Muscle of arm (tissue), 12 donors: Measurements from ENCODE around the gene C4BPA. TPM values are rescaled to one million over a fixed set of nuclear protein-coding genes. Genes with fewer than 3 reads are reported as not detected.
A peak's percentile ranks its signal among the peaks of the same experiment; 100 is the strongest.

ENCODE experiments used
- DNase-seq: peaks from one replicate; pipeline ENCODE4 v3.0.0-alpha.2; 2013
- polyA plus RNA-seq, 12 donors: library from polyadenylated mRNA; unstranded; fragments of 120-200 nt; gene quantifications; one replicate each; pipeline ENCODE4 v1.2.1, GENCODE V29; 2013; ENCODE audit not compliant: insufficient read length in 12 of 12

C4BPA gene
- polyA plus RNA-seq, 12 donors: 0.25 to 1.4 (median 0.43) TPM; not detected in 2

DNA sequence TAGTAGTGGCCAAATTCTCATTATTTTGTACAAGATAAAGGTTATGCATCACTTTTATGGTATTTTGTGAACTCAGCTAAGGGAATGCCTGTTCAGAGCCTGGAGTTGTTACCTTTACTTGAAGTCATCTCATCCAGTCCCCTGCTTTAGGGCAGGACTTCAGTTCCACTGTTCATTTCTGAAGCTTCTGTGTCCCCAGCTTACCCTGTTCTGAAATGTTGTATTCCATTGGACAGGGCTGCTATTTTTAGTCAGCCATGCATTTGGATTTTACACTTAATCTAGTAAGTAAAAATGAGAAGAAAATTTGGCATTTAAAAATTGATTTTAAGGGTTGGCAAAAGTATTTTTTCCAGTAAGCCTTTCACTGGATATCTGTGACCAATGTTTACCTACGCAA, 27.0 kb upstream of the C4BPA start:
- no peak for DNase-seq

DNA sequence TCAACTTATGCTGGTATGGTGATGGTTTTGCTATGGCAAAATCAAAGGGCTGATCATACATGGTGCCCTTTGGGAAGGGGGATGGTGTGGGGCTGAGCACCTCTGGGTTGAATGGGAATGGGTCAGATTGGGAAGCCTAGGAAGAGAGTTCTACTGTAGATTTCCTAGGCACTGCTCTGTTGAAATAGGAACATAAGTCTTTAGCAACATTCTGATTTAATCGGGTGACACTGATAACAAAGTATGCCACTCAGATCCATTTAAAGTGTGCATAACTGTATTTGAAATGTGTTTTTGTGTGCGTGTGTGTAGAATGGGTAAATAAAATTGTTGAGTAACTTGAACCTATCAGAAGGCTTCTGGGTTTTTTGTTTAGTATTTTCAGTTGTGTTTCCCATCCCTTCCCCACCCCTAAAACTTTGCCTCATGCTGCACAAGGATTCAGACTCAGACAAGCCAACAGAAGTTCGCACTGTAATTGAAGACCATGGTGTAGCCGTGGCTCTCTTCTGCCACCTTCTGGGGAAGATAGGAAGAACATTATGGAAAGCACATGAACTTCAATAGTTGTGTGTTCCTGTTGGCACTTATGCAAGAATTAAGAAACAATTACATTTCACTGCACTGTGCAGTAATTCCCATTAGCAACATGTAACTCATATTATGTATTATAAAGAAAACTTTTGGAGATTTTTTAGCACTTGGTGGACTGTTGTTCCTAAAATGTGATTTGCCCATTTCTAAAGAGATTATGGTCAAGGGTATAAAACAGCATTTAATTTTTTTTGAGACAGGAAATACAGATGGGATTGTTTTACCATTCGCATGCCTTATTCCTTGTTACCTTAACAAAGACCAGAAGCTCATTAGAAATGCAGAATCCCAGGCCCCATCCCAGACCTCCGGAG, 26.3 kb upstream of the C4BPA start:
- DNase-seq: peak; percentile 83

DNA sequence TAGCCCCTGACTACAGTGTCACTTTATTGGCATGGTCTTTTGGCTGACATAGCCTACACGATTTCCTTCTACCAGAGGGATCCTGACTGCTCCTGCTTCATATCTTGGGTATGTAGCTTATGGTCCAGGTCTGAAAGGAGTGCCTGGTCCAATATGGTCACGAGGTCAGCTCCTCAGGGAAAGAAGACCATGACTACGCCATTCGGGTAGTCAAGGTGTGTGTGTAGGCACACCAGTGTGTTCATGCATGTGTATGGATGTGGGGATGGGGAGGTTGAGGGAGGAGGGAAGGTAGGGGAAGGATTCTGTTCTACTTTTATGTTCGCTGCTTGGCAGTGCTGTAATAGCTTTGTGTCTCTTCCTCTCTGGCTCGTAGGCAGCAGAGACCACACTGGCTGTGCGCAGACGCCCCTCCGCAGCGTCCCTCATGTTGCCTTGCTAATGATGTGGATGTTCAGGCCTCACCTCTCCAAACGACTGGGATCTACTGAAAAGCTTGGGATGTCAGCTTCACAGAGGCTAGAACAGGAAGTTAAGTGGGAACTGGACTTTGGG, 25.4 kb upstream of the C4BPA start:
- DNase-seq: no peak

DNA sequence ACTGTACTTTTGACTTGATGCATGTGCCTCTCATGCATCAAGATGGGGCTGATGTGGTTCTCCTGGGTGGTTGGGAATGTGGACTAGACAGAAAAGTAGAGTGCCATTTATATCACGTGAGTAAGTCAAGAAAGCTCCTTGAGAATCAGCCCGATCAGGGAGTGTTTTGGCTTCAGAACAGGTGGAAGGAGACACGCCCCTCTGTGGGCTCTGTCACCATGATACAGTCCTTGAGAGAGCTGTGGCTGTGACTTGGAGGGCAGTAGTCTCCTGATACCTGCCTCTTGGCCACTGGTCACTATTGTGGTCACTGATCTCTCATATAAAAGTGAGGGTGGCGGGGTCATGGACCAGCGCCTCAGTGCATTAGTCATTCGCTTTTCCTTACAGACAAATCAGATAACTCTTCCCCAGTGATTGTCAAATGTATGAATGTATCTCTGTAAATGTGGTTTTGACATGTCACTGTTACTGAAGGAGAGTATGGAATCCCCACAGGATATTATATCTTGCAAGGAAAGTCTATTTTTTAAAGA, 24.3 kb upstream of the C4BPA start:
- DNase-seq: no peak

DNA sequence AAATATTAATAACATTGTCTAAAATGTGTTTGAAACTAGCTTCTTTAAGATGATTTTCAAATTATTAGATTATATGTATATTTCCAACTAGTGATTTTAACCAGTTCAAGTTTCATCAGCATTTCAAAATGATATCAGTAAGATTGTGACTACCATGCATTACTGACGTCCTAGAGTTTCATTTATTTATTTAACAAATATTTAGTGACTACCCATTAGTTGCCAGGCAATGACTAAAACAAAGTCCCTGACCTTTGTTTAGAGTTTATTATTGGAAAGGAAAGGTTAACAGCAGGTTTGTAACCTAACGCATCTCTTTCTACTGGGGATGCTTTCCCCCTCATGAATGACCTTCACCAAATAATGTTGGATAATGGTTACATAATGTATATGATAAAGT, 22.9 kb upstream of the C4BPA start:
- no peak for DNase-seq

DNA sequence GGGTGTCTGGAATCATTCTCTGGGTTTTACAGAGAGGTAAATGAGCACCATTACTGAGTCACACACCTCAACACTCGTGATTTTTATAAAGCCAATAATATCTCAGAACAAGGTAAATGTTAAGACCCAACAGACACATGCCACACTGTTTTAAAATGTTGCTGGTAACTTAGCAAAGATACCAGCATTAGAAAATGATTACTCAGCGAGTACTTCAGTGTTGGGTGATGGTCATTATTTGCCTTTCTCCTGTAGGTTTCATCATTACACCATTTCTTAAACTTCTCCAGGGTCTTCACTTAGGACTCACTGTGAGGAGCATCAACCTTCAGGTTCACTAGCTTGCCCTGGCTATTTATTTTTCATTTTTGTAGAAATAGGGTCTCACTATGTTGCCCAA, 22.2 kb upstream of the C4BPA start:
- no peak for DNase-seq

DNA sequence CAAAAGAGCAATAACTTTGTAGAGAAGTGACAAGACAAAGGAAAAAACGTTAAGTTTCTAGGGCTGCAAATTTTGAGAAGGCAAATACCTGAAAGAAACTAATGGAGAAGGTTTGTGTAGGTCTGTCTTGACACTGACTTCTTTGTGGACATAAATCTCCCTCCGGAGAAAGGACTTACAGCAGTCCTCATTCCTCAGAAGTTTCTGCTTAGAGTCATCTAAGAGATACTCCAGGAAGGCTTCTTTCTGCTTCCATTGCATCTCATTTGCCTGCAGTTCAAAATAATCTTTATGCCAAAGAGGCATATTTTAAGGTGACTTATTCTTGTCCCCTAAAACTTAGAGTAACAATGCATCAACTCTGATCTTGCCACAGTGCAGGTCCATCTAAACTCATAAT, 19.8 kb upstream of the C4BPA start:
- no peak for DNase-seq

DNA sequence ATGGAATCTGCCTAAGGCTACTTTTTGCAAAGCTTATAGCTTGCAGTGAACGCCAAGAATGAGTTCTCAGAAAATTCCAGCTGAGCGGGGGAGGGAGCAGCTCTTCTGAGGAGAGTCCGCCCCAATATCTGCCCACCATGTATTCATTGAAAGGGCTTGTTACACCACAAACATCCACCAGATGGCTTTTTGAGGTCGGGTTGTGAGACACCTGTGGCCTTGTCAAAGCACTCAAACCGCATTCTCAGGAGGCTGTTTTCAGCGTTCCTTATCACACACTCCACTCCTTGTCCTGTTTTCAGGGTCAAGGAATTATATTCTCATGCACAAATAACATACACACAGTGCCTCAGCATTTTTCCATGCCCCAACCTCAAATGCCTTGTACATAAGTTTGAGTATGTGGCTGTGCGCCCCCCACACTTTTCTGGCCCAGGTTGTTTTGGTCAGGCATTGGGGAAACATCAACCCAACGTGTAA, 19.3 kb upstream of the C4BPA start:
- peak; percentile 46 for DNase-seq

DNA sequence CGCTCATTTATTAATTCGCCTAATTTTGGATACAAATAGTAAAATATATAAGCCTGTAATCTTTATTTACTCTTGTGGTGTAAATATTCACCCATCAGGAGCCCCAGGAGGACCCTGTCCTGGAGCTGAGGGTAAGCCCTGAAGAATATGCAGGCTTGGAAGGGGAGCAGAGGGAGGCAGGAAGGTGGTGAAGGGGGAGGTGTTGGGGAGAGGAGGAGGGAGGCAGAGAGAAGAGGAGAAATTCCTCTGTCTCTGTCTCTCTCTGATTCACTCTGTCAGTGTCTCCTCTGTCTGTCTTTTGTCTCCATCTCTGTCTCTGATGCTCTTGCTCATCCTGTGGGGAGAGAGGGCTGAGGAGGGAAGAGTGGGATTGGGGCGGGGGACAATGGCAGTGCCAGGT, 18.1 kb upstream of the C4BPA start:
- no peak for DNase-seq

DNA sequence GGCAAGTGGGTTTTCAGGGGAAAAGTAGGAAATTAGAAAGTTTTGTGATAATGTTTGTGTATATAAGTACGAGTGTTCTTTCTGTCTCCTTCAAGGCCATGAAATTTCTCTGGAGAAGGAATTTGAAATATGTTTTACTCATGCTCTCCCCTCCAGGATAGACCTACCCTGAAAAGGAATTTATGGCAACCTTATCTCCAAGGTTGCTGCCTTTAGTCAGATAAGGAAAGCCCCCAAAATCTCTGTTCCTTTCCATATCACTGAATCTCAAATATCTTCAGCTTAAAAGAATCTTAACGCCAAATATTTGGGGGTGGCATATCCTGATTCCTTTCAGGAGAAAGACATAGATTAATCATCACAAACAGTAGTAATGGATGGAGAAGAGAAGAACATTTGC, 15.9 kb upstream of the C4BPA start:
- no peak for DNase-seq

DNA sequence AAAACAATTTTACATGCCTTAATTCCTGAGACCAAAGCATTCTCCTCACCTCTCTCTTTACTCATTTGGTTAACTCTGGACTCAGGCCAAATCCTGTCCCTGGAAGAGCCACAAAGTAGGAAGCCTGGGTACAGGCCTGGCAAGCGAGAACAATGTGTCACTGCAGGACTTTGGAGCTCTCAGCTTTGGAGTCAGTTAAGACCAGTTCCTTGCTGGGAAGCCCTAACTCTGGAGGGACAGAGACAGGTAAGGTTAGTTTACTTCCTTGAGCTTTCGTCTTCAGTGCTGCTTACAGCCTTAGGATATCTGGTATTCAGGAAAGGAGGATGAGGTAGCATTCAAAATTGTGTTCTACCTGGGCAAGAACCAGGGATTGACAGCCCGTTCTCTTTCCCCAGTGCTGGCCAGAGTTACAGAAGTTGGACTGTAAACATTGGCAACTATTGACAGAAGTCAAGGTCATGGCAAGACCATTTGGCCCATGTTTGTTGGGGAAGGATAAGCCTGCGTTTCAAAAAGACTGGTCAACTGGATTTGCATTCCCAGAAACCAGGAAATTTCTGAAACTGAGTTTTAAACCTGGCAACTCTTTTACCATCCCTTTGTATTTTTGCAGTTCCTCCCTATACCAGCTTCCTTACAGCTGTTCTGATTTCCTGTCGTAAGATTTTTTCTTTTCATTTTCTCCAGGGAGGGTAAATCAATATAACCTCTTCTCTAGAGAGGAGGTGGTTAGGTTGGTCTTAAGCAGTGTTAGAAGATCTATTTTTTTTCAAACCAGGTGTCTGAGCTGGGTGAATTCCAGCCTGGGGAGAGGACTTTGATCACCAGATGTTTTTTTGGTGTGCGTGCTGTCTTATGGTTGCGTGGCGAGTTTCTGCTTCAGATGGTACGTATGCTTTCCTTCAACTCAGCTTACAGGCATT, 15.1 kb upstream of the C4BPA start, which contains the start of gene C4BPB:
TSS of gene C4BPB (plus strand) at position 160 of the 926 bp plus-strand sequence. CDS start at position 832, 672 bp downstream.
- DNase-seq: no peak

DNA sequence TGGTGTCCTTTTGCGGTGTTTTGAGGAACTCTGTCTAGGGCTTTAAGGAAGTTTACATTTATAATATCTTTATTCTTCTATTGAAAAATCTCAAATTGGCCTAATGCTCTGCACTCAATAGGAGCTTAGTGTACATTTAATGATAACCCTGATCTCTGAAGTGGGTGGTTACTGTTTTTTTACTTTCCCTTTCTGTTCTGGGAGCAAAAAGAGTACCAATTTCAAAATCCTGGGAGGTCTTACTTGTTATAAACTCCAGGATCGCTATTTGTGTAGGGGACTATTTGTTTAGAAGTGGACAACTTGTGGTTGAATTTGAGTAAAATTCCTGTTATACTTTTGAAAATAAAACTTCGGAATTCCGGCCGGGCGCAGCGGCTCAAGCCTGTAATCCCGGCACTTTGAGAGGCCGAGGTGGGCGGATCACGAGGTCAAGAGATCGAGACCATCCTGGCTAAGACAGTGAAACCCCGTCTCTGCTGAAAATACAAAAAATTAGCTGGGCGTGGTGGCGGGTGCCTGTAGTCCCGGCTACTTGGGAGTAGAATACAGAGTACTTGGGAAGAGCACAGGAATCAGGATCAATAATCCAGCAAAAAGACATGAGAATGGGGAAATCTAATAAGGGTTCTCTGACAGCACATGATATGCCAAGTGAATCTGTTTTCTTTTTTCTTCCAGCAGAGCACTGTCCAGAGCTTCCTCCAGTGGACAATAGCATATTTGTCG, 14.2 kb upstream of the C4BPA start:
- DNase-seq: no peak

DNA sequence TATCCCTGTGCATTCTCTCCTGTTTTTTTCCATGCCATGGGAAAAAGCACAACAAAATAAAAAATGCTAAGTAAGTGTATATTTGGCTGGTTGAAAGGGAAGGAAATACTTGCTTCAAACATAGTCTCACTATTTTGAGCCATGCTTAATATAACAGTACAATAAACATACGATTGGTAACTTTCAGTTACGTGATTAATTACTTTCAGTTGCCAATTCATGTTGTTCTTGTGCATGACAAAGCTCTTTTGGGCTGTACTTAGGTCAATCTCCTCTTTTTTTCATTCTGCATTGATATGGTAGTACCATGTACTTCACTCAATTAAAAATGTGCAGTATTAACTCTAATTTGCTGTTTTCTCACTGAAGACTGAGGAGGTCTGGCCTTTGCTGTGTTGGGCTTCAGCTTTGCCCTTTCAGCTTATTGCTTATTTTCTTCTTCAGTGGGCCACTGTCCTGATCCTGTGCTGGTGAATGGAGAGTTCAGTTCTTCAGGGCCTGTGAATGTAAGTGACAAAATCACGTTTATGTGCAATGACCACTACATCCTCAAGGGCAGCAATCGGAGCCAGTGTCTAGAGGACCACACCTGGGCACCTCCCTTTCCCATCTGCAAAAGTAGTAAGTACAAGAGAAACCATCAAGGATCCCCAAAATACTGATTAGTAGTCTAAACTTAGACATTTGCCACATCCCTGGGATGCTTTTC, 12.7 kb upstream of the C4BPA start:
- DNase-seq: no peak

DNA sequence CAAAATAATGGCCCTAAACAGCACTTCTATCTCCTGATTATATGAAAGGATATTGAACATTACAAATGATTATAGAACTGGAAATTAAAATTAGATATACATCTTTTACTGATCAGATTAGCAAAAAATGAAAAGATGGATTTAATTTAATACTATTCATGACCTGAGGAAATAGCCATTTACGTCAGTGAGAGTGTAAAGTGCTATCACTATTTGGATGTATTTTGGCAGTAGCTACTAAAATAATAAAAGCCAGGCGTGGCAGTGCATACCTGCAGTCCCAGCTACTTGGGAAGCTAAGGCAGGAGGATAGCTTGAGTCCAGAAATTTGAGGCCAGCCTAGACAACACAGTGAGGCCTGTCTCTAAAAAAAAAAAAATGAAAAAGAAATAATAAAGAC, 10.1 kb upstream of the C4BPA start:
- no peak for DNase-seq

DNA sequence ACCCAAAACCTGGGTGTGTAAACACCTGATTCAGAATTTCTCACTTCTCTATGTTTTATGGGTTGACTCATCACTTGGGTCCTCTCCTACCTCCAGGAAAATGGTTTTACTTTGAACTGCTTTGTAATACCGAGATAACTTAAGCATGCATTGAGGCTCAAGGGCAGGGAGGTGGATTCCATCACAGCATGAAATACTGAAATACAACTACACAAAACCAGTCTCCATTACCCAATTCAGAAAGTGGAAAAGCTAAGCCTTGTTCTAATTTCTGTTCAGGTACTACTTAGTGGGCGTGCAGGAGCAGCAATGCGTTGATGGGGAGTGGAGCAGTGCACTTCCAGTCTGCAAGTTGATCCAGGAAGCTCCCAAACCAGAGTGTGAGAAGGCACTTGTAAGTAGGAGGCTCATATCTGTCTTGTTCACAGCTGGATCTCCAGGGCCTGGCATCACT, 6.1 kb upstream of the C4BPA start:
- no peak for DNase-seq

DNA sequence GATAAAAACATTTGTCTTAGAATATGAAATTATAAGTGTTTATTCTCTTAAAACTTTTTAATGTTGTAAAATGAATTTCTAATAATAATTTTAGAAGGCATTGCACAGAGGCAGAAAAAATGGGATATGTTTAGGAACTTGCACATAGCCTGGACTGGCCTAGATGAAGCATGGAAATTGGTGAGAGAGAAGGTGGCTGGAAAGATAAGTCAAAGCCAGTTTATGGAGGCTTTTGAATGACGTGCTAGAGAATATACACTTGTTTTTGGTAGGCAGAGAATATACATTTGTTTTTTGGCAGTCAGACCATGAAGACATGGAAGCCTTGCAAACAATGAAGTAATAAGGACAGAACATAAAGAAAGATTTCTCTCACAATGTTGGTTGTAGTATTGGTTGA, 2.3 kb upstream of the C4BPA start:
- DNase-seq: no peak

DNA sequence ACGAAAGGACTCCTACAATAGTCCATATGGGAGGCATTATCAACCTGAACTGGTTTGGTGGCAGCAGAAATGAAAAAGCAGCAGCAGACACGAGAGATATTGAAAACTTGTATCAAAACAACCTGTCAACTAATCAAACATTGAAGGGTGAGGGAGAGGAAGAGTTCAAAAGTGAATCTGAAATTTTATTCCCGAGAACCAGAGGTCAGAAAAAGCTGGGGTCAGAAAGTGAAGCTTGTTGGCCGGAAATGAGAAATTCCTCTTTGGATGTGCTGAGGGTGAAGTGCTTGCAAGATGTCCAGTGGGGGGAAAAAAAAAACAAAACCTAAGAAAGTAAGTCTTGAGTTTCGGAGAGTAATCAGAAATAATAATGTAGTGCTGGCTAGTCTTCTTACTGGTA, 1.9 kb upstream of the C4BPA start:
- DNase-seq: no peak

DNA sequence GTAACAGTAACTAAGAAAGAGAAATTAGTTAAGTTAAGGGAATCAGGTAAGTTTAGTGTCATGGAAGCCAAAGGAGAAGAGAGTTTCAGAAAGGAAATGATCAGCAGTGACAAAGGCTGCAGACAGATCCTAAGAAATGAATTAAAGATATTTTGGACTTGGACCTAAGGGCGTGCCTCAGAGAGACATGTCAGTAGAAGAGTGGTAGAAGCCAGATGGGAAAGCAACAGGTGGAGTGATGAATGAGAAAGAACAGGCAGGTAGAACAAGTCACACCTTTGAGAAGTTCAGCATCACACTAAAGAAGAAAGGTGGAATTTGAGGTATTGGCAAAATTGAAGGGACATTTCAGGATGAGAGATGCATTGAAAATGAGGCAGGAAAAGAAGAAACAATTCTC, 1.4 kb upstream of the C4BPA start:
- DNase-seq: no peak

DNA sequence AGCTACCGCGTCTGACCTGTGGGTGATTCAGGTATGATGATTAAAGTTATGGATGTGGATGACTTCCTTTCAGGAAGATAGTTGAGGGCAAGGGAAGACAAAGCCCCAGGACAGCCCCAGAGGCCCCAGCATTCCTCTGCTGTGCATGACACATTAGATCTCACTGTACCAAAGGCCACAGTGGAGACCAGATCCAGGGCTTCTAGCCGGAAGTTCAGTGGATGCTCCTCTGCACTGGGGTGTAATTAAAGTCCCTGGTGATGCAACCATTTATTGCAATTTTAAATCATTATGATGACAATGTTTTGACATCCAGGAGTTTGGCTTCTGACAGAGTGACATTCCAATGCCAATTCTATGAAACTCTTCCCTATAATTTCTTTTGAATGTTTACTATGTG, 5.0 kb downstream of the C4BPA start:
- no peak for DNase-seq

DNA sequence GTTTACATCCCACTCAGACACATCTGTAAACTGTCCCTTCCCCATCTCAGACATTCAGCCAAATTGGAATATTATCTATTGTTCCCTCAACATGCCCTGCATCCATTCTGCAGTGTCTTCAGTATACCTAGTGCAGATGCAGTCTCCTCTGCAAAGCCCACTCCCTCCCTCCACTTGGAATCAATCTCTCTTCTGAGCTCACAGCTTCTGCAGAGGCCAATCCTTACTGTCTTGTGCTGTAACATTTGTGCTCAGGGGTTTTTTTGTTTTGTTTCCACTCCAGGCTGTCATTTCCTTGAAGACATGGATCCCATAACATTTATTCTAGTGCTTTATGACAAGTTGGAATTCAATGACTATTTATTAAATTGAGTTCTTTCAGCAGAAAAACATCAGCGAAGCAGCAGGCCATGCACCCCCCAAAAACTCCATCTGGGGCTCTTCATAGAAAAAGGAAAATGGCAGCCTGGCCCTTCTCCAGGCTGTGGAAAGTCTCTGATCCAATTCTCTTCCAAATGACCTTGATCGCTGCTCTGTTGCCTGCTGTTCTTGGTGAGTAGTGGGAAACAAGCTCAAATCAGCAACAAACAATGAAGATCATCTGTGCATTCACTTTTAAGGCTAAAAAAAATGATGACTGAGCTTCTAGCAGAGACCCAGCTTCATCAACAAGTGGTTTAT, 8.7 kb downstream of the C4BPA start:
- peak; percentile 21 for DNase-seq
